HG02938 (cell line): Measurements from ENCODE around the gene CABP7.
"Not testable (repeated sequence)": the region's sequence is repeated elsewhere in the genome, so short reads cannot be mapped to it uniquely, and the experiment has no call there.

Experiments
- ATAC-seq: cut with Tn5 transposase; IDR thresholded peaks from one replicate; pipeline ENCODE4 v1.9.1; 2021; ENCODE audit warnings: mild to moderate bottlenecking, moderate library complexity; ENCODE audit not compliant: unreplicated experiment

The CABP7 gene

DNA sequence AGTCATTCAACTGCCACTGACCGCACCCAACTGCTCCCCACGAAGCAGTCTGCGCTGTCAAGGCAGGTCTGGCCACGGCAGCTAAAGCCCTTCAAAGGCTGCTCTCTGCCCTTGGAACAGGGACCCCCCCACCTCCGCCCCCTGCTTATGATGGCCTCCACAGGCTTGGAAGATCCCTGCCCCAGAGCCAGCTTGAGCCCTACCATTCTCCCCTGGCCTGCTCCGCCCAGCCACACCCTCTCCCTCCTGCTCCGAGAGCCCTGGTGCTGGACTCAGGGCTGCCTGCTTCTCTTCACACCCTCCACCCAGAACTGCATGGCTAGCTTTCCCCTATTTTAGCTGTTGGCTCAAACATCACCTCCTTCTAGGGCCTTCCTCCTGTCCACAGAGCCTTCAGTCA, 28.0 kb downstream of the CABP7 start:
- no peak for ATAC-seq

DNA sequence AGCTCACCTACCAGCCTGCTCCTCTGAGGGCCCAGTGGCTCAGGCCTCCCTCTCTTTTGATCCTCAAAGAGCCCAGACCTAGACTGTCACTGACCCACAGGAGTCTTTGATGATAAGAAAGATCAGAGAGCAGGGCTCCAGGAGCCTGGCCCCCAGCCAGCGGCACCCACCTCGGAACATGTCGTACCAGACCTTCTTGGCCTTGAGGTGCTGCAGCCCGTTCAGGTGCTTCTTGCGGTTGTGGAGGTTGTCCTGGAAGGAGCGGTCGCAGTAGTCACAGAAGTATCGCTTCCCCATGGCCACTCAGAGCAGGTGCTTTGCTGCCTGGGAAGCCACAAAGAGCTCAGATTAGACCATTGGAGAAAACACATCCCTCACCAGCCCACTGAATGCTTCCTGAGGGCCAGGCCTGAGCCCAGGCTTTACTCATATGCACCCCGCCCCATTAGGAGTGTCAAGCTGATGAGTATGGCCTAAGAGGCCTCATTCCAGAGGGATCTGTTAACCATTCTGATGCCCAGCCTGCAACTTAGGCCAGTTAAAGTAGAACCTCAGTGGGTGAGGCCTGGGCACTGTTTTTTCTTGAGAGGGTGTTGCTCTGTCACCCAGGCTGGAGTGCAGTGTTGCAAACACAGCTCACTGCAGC, 28.6 kb downstream of the CABP7 start:
- no peak for ATAC-seq

- no peak for ATAC-seq
Observed at GRCh38 chr22:29750029-29750428, 30.2 kb downstream of the CABP7 start.

DNA sequence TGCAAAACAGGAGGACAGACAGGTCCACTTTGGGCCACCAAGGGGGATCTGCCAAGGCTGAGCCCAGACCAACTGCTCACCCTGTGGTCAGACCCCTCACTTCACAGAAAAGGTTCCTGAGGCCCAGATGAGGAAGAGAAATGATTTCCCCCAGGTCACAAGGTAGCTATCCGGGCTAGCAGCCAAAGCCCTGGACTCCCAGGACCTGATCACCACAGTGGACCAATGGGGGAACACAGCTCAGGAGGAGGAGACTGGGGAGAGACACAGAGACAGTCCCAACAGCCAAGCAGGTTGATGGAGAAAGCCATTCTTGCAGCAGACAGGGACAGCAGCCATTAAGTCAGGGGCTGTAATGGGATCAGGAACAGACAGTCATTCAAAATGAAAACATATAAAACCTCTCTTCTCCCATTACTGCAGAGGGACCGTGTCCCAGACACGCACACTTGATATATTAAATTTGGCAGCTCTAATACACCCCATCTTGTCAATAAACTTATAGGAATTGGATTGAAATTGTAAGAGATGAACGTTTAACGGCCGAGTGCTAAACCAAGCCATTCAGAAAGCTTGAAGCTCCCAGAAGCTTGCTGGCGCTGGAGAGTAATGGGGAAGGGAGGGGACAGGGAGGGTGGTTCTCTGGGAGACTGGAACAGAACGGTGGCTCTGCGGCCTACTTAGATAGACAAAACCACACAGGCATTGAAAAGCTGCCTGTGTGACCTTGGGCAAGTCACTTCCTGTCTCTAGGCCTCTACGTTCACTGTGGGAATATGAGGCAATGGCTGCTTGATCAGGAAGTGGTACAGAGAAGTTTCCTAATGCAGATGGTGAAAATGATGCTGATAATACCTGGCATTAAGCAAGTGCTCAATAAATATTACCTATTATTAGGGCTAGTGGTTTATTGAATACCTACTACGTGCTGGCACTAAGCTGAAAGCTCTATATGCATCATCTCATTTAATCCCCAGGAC, 31.0 kb downstream of the CABP7 start:
- ATAC-seq, result no peak

DNA sequence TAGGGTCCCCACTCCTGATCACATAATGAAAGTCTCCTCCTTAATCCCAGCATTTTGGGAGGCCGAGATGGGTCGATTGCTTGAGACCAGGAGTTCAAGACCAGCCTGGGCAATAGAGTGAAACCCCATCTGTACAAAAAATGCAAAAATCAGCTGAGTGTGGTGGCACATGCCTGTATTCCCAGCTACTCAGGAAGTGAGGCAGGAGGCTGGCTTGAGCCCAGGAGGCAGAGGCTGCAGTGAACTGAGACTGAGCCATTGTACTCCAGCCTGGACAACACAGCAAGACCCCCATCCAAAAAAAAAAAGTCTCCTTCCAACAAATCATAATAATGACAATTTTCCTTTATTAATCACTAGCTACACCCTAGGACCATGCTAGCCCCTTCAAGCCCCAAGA, 31.9 kb downstream of the CABP7 start:
- ATAC-seq, result no peak

DNA sequence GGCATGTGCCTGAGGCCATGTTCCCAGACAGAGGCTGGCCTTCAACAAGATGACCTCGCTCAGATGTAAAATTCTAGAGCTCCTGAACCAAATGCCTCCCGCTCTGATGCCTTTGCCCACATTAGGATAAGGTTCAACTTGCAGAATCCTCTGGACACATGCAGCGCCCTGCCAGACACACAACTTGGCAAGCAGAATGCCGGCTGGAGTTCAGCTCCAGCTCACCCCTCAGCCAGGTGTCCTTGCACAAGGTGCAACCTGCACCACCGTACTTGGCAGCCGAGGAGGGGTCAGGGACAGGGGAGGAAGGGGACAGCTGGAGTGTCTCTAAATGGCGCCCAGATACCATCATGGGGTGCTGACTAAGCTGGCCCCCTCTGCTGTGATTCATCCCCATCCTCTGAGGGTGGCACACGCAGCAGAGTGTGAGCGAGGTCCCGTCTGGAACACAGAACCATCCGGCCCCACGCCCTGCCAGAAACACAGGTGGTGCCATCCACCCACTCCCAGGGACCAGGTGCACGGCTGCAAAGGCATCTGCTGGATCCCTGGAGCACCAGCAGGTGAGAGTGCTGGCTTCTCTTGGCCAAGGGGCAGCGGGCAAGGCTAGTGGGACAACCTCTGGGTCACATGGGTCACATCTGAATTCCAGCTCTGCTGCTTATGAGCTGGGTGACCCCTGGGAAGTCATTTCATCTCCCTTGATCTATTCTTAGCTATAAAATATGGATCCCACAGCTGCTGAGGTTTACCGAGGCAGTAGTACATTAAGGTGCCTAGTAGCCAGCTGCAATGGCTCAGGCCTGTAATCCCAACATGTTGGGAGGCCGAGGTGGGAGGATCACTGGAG, 34.2 kb downstream of the CABP7 start:
- no peak for ATAC-seq

DNA sequence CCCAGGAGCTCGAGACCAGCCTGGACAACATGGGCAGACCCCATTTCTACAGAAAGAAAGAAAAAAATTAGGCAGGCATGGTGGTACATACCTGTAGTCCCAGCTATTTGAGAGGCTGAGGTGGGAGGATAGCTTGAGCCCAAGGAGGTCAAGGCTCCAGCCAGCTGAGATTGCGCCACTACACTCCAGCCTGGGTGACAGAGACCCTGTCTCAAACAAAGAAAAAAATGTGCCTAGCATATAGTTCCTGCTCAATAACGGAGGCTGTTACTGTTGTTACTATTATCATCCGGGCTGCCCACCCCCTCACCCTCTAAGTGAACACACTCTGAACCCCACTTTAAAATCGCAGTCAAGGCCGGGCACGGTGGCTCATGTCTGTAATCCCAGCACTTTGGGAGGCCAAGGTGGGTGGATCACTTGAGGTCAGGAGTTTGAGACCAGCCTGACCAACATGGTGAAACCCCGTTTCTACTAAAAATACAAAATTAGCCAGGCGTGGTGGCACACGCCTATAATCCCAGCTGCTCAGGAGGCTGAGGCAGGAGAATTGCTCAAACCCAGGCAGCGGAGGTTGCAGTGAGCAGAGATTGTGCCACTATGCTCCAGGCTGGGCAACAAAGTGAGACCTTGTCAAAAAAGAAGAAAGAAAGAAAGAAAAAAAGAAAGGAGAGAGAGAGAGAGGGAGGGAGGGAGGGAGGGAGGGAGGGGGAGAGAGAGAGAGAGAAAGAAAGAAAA, 35.0 kb downstream of the CABP7 start:
- ATAC-seq, result not testable (repeated sequence)

- ATAC-seq, result no peak
Observed at GRCh38 chr22:29755889-29756288, 36.1 kb downstream of the CABP7 start.

DNA sequence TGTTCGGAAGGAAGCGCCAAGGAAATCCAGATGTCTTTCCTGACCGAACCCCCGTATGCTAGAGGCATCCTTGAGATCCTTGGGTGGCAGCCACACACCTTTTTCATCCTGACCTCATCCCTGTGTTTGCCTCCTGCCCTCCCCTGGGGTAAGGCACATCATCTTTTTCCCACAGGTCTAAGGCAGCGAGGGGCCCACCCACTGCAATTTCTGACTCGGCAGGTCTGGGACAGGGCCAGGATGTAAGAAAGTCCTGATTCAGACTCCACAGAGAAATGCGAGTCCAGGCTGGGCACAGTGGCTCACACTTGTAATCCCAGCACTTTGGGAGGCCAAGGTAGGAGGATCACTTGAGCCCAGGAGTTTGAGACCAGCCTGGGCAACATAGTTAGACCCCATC, 36.5 kb downstream of the CABP7 start:
- no peak for ATAC-seq

GRCh38 chr22:29757096-29757495, 37.3 kb downstream of the CABP7 start:
- ATAC-seq, result no peak

DNA sequence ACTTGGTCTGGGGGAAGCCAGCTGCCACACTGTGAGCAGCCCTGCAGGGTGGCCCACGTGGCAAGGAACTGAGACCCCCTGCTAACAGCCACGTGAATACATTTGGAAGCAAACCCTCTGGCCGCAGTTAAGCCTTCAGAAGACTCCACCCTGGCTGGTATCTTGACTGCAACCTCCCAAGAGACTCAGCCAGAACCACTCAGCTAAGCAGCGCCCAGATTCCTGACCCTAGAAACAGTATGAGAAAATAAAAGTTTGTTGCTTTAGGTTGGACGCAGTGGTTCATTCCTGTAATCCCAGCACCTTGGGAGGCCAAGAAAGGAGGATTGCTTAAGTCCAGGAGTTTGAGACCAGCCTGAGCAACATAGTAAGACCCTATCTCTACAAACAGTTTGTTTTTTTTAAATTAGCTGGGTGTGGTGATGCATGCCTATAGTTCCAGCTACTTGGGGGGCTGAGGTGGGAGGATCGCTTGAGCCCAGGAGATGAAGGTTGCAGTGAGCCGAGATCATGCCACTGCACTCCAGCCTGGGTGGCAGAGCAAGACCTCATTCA, 38.3 kb downstream of the CABP7 start:
- ATAC-seq, result no peak

DNA sequence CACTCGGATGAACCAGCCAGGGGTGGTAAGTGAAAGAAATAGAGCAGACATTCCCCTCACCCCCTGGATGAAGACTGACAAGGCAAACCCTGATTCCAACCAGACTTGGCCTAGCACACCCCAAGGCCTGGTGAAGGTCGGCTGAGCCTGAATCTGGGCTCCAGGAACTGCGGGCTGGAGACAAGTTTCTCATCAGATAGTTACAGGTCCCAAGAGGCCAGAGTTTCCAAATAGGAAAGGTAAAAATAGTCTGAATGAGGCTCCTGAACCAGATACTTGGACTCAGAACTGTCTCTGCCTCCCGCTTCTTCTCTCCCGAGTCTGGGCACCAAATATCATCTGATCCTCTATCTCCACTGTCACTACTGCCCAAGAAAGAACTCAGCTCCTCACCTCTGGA, 39.2 kb downstream of the CABP7 start:
- no peak for ATAC-seq

DNA sequence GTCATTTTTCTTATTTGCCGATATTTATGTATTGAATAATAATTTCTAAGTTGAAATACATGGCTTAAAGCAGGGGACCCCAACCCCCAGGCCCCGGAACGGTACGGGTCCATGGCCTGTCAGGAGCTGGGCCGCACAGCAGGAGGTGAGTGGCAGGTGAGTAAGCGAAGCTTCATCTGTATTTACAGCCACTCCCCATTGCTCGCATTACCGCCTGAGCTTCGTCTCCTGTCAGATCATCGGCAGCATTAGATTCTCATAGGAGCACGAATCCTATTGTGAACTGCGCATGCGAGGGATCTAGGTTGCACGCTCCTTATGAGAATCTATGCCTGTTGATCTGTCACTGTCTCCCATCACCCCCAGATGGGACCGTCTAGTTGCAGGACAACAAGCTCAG, 42.5 kb downstream of the CABP7 start:
- ATAC-seq, result no peak

- ATAC-seq, result peak; percentile 26
Observed at GRCh38 chr22:29765905-29766631, 46.3 kb downstream of the CABP7 start.

DNA sequence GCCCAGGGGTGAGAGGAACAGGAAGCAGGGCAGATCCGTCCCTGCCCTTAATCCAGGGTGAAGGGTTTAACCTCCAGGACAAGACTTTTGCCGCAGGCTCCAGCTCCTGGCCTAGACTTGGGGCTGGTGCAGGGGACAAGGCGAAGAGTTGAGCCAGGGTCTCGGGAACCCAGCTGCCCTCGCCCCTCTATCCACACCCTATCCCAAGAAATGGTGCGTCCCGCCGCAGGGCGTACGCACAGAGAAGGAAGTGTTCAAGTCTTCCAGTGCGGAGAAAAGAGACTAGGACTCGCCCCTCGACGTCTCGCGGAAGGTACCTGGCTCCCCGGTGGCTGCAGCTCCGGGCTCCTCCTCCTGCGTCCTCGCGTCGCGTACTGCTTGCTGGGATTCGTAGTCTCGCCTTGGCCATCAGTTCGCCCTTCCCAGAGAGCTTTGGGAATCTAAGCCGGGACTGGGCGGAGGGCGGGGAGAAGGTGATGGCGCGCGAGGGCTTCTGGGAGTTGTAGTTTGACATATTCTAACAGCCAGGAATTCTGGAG, 46.9 kb downstream of the CABP7 start, which contains the start of gene ZMAT5:
Gene ZMAT5 (minus strand): TSS at position 376 of the 539 bp plus-strand sequence. CDS start 18,463 bp downstream, outside the sequence.
- ATAC-seq, result peak; percentile 69

- peak; percentile 63 for ATAC-seq
Observed at GRCh38 chr22:29767171-29768051, 47.6 kb downstream of the CABP7 start, which contains the start of gene UQCR10. UQCR10 (plus strand) TSS chr22:29767369; CDS start chr22:29767399, 30 bp downstream.

DNA sequence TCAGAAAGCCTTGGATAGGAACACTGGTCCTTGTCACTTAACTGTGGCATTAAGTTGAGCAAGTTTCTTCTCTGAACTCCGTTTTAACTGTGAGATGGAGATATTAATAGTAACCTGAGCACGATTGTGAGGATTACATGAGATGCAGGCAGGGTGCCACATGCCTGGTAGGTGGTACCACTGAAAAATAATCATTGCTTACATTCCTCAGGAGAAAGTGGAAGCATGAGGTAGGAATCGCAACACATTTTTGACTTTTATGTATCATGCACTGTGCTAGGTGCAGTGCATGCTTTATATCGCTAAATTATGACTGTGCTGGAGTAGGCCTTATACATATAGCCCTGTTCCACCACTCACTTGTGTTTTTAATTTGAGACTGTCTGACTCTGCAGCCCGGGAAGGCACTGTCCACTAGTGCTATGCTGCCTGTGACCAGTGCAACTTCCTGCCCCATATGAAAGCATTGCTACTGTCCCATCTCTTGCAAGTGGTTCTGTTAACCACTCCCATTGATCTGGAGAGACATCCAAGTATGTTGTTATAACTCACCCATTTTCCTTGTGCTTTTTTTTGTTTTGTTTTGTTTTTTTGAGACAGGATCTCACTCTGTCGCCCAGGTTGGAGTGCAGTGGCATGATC, 48.4 kb downstream of the CABP7 start:
- no peak for ATAC-seq
